ENCODE data around the gene TAF8. TPM values are rescaled to one million over a fixed set of nuclear protein-coding genes. Genes with fewer than 3 reads are reported as not detected.

TAF8 gene
- polyA plus RNA-seq, 1 of the 3 experiments (the other 2 are of a cell fraction) = 27.8 TPM

- TF ChIP-seq ELF1 (IDR thresholded peaks at IDR 0.05) = no peak
- TF ChIP-seq, protein P1, sequence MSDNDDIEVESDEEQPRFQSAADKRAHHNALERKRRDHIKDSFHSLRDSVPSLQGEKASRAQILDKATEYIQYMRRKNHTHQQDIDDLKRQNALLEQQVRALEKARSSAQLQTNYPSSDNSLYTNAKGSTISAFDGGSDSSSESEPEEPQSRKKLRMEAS (IDR thresholded peaks at IDR 0.05; ENCODE audit: low read depth) = no peak
These were observed 54.9 kb downstream of the TAF8 start (continued) for GRCh38 chr6:42105156-42105648.

DNA sequence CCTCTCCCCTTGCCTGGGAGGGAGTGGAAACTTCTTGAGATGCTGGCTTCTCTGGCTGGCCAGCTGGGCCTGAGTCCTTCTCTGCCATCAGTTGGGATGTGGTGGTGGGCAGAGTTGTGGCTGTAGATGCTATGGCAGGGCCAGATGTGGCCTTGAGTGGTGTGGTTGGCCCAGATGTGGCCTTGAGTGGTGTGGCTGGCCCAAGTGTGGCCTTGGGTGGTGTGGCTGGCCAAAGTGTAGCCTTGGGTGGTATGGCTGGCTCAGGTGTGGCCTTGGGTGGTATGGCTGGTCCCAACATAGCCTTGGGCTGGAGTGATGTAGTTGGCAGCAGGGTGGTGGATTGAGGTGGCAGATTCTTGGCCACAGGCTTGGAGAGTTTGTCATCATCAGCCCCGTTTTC lies 55.4 kb downstream of the TAF8 start:
- WGBS (ENCODE audit: low lambda C conversion rate) = no CpG with 5 or more reads among the region's 1 CpG
- H3F3A ChIP-seq (replicated peaks; ENCODE audit: insufficient read depth) = no peaks in the 10 kb centered on the region
- no peak overlapping the region for H3K9ac ChIP-seq
- no peak for DNase-seq
- H3K9me2 ChIP-seq = no peaks in the 10 kb centered on the region
- H4K20me1 ChIP-seq (ENCODE audit: insufficient read depth) = no peaks in the 10 kb centered on the region
- H3K27ac ChIP-seq (ENCODE audit: low read depth in 2 of 2, low read length in 1 of 2) = no peak overlapping the region
- H3K27me3 ChIP-seq (ENCODE audit: insufficient read depth) = no peaks in the 10 kb centered on the region
- POLR2A ChIA-PET = no interaction called here
- CTCF ChIA-PET = interaction anchor here (1.2 to 2.5 kb wide), 3 partner anchors 13 to 426 kb away, joined by 3 to 6 read pairs (median 5); no protein-coding TSS in a partner anchor
- H2AFZ ChIP-seq (ENCODE audit: low read depth) = no peak overlapping the region
- TF ChIP-seq, protein P2, sequence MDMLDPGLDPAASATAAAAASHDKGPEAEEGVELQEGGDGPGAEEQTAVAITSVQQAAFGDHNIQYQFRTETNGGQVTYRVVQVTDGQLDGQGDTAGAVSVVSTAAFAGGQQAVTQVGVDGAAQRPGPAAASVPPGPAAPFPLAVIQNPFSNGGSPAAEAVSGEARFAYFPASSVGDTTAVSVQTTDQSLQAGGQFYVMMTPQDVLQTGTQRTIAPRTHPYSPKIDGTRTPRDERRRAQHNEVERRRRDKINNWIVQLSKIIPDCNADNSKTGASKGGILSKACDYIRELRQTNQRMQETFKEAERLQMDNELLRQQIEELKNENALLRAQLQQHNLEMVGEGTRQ (IDR thresholded peaks at IDR 0.05; ENCODE audit: borderline replicate concordance, low read depth, low read length) = no peak
- no peak for TF ChIP-seq TCF12 (IDR thresholded peaks at IDR 0.05)
- no peak for TF ChIP-seq PBX3 (IDR thresholded peaks at IDR 0.05)
- TF ChIP-seq FOSL2 (IDR thresholded peaks at IDR 0.05; ENCODE audit: borderline replicate concordance, low read depth) = no peak
- TF ChIP-seq SIN3A (IDR thresholded peaks at IDR 0.05; ENCODE audit: borderline replicate concordance, low read depth, low read length) = no peak
- TF ChIP-seq FOXJ3 (CRISPR knock-in tag; IDR thresholded peaks at IDR 0.05) = no peak
- no peak for TF ChIP-seq MEF2A (IDR thresholded peaks at IDR 0.05; ENCODE audit: borderline replicate concordance, low read depth)
- TF ChIP-seq YY1 (IDR thresholded peaks at IDR 0.05; ENCODE audit: low read depth) = no peak
- no peak for TF ChIP-seq TEAD4 (IDR thresholded peaks at IDR 0.05; ENCODE audit: borderline replicate concordance, insufficient read depth)
- TF ChIP-seq RAD21 (IDR thresholded peaks at IDR 0.05; ENCODE audit: low read length) = no peak
- TF ChIP-seq, protein P3, sequence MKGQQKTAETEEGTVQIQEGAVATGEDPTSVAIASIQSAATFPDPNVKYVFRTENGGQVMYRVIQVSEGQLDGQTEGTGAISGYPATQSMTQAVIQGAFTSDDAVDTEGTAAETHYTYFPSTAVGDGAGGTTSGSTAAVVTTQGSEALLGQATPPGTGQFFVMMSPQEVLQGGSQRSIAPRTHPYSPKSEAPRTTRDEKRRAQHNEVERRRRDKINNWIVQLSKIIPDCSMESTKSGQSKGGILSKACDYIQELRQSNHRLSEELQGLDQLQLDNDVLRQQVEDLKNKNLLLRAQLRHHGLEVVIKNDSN (IDR thresholded peaks at IDR 0.05; ENCODE audit: borderline replicate concordance, low read depth) = no peak
- TF ChIP-seq NFIC (IDR thresholded peaks at IDR 0.05; ENCODE audit: borderline replicate concordance) = no peak
- TF ChIP-seq NRF1 (IDR thresholded peaks at IDR 0.05; ENCODE audit: low read depth, low read length) = no peak
- TF ChIP-seq RXRA (IDR thresholded peaks at IDR 0.05; ENCODE audit: borderline replicate concordance, low read depth) = no peak
- no peak for TF ChIP-seq REST (IDR thresholded peaks at IDR 0.05; ENCODE audit: low read depth, low read length)
- TF ChIP-seq EP300 (IDR thresholded peaks at IDR 0.05; ENCODE audit: borderline replicate concordance in 1 of 2, low read depth in 1 of 2, low read length in 1 of 2) = no peak
- no peak for TF ChIP-seq IRF3 (IDR thresholded peaks at IDR 0.05; ENCODE audit: low read depth, low read length)
- 0 out of 4 replicates have a peak, but pooled peaks cover 0 to under 1% of the 10 kb centered on the region in 2 experiments for H3K4me1 ChIP-seq (ENCODE audit: control insufficient read depth in 1 of 2, insufficient read depth in 2 of 2, low read depth in 1 of 2, low read length in 1 of 2)
- H3K9me3 ChIP-seq = no peaks in the 10 kb centered on the region
- no peak overlapping the region for H3K4me2 ChIP-seq
- no peak overlapping the region for H3K4me3 ChIP-seq (ENCODE audit: low read depth in 2 of 2, low read length in 1 of 2)
- H3K79me2 ChIP-seq (ENCODE audit: insufficient read depth) = no peaks in the 10 kb centered on the region
- no peaks in the 10 kb centered on the region for H3K36me3 ChIP-seq (replicated peaks in 1 of 2; ENCODE audit: control insufficient read depth in 1 of 2, insufficient read depth in 2 of 2, low read length in 1 of 2)

Measured in SK-N-SH (cell line).